Ascending aorta (tissue), 2 donors: Measurements from ENCODE around the gene NTF4. TPM values are rescaled to one million over a fixed set of nuclear protein-coding genes. Genes with fewer than 3 reads are reported as not detected.

Source experiments
- DNase-seq, 2 donors: peaks; one replicate each; pipeline ENCODE4 v3.0.0-alpha.2; 2019; ENCODE audit warnings: low spot score in 2 of 2
- H3K27ac ChIP-seq, 2 donors: fragments of 200-600 bp; sonication (generic); one replicate each; pipeline ENCODE4 v1.5.1; 2016 to 2017; ENCODE audit warnings: mild to moderate bottlenecking in 1 of 2
- H3K27me3 ChIP-seq: fragments of 200-600 bp; sonication (generic); one replicate; pipeline ENCODE4 v1.5.1; 2017
- H3K36me3 ChIP-seq, 2 donors: fragments of 200-600 bp; sonication (generic); one replicate each; pipeline ENCODE4 v1.5.1; 2016
- H3K4me1 ChIP-seq, 2 donors: fragments of 200-600 bp; sonication (generic); one replicate each; pipeline ENCODE4 v1.5.1; 2016 to 2017; ENCODE audit warnings: mild to moderate bottlenecking in 1 of 2
- H3K4me3 ChIP-seq, 2 donors: fragments of 200-600 bp; sonication (generic); one replicate each; pipeline ENCODE4 v1.5.1; 2016 to 2017; ENCODE audit warnings: mild to moderate bottlenecking in 1 of 2
- H3K9me3 ChIP-seq, 2 donors: fragments of 200-600 bp; sonication (generic); one replicate each; pipeline ENCODE4 v1.5.1; 2016
- intact Hi-C: fragments of 100-400 bp; cut with DNase I; formaldehyde crosslinking; loops from one replicate; pipeline ENCODE4 v1.15.1; 2023
- total RNA-seq: library from RNA; depleted of rRNA; stranded (reverse); fragments of >200 nt; gene quantifications from one replicate; pipeline ENCODE4 v1.1.0, GENCODE V29; 2016
- TF ChIP-seq, protein P1 (sequence below), 3 experiments: fragments of 200-600 bp in 2 of 3; fragments of 450-650 bp in 1 of 3; sonication (generic) in 2 of 3; IDR thresholded peaks; one replicate each; pipeline ENCODE4 v1.5.1; 2016 to 2019; ENCODE audit warnings: antibody characterized with exemption in 3 of 3, mild to moderate bottlenecking in 1 of 3, moderate library complexity in 1 of 3

NTF4 gene
- total RNA-seq, 1 donor from 2014 or later = not detected

DNA sequence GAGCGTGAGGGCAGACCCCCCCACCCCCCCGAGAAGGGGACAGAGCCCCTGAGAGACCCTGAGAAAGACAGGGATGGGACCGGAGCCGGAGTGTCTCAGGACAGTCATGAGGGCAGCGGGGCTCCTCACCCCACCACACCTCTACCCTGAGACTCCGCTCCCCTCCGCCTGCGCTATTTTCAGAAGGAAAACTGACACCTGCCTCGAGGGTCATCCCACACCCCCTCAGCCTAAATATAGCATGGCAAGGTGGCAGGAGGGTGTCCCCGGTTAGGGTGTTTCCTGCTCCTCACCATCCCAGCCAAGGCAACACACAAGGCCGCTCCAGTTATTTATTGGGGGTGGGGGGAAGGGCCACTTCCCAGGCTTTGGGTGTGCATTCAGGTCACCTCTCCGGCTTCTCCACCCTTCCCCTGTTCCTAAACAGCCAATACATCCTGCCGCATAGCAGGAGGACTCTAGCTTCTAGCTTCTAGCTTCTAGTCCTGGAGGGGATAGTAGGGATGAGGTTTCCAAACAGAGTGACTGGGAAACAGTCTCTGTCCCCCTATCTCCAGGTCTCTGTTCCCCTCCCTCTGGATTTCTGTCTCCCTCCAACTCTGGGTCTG lies 1.4 kb upstream of the NTF4 start:
- H3K36me3 ChIP-seq = no peaks in the 10 kb centered on the region
- H3K27me3 ChIP-seq = no peaks in the 10 kb centered on the region
- H3K9me3 ChIP-seq = no peaks in the 10 kb centered on the region
- H3K27ac ChIP-seq = no peak overlapping the region
- TF ChIP-seq, protein P1, sequence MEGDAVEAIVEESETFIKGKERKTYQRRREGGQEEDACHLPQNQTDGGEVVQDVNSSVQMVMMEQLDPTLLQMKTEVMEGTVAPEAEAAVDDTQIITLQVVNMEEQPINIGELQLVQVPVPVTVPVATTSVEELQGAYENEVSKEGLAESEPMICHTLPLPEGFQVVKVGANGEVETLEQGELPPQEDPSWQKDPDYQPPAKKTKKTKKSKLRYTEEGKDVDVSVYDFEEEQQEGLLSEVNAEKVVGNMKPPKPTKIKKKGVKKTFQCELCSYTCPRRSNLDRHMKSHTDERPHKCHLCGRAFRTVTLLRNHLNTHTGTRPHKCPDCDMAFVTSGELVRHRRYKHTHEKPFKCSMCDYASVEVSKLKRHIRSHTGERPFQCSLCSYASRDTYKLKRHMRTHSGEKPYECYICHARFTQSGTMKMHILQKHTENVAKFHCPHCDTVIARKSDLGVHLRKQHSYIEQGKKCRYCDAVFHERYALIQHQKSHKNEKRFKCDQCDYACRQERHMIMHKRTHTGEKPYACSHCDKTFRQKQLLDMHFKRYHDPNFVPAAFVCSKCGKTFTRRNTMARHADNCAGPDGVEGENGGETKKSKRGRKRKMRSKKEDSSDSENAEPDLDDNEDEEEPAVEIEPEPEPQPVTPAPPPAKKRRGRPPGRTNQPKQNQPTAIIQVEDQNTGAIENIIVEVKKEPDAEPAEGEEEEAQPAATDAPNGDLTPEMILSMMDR (IDR thresholded peaks at IDR 0.05) = no peak
- DNase-seq = no peak
- intact Hi-C loops = no loop called here
- no peak overlapping the region for H3K4me3 ChIP-seq
- peaks cover 0 to 3% of the 10 kb centered on the region in 2 donors for H3K4me1 ChIP-seq

DNA sequence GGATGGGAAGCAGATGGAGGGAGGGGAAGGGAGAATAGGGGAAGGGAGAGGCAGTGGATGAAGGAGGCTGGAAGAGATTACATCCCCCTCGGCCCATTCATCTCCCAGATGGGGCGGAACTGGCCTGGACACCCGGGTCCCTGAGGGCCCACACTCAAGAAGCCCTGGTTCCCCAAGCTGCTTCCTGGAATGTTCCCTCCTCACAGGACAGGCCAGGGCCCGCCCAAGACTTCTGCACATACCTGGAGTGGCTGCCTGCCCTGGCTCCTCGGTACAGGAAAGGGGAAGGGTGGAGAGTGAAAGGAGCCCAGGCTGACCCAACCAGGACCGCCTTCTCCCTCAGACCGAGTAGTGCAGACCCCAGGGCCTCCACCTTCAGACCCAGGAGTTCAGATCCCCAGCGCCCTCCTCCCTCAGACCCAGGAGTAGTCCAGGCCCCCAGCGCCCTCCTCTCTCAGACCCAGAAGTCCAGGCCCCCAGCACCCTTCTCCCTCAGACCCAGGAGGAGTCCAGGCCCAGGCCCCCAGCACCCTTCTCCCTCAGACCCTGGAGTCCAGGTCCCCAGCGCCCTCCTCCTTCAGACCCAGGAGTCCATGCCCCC lies 489 bp downstream of the NTF4 start:
- intact Hi-C loops = no loop called here
- no peak for DNase-seq
- Histone ChIP-seq H3K27ac (no peak overlapping the region), H3K27me3 (no peaks in the 10 kb centered on the region), H3K36me3 (no peaks in the 10 kb centered on the region), H3K4me3 (no peak overlapping the region), H3K9me3 (no peaks in the 10 kb centered on the region), H3K4me1 (peaks cover 0 to 3% of the 10 kb centered on the region in 2 donors)
- TF ChIP-seq, protein P1 (IDR thresholded peaks at IDR 0.05) = no peak

GRCh38 chr19:49061445-49061844 lies 3.2 kb downstream of the NTF4 start:
- no peaks in the 10 kb centered on the region for H3K36me3 ChIP-seq
- DNase-seq = no peak
- intact Hi-C loops = no loop called here

DNA sequence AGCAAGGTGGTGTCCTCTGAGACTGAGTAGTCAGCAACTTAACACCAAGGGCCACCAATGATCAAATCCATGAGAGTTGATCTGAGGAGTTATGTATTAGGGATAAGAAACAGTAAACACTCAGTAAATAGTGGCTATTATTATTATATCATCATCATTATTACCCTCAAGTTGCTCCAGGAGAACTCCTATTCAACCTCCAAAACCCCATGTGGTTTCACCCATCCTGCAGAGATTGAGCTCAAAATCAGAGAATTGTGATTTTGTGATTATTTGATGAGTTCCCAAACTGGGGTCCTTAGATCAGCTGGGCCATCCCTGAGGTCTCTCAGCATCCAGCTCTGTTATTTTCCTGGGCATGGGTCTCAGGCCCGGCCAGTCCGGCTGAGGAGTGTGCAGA lies 3.6 kb downstream of the NTF4 start:
- TF ChIP-seq, protein P1 (IDR thresholded peaks at IDR 0.05) = no peak
- intact Hi-C loops = no loop called here
- H3K27ac ChIP-seq = no peak overlapping the region
- H3K9me3 ChIP-seq = no peaks in the 10 kb centered on the region
- peaks cover 8 to 13% of the 10 kb centered on the region in 2 donors for H3K4me1 ChIP-seq
- no peaks in the 10 kb centered on the region for H3K36me3 ChIP-seq
- no peak overlapping the region for H3K4me3 ChIP-seq
- no peak for DNase-seq
- peaks cover 3% of the 10 kb centered on the region for H3K27me3 ChIP-seq

More at GRCh38 chr19:49061445-49061844, 3.2 kb downstream of the NTF4 start:
- TF ChIP-seq, protein P1 (IDR thresholded peaks at IDR 0.05) = no peak
- H3K4me3 ChIP-seq = no peak overlapping the region
- peaks cover 8 to 13% of the 10 kb centered on the region in 2 donors for H3K4me1 ChIP-seq
- no peaks in the 10 kb centered on the region for H3K9me3 ChIP-seq
- H3K27me3 ChIP-seq = peaks cover 3% of the 10 kb centered on the region
- H3K27ac ChIP-seq = no peak overlapping the region

GRCh38 chr19:49059053-49059452 lies 5.6 kb downstream of the NTF4 start:
- H3K4me1 ChIP-seq = peaks cover 8 to 10% of the 10 kb centered on the region in 2 donors
- intact Hi-C loops = no loop called here
- no peak overlapping the region for H3K4me3 ChIP-seq
- H3K27me3 ChIP-seq = peaks cover 3% of the 10 kb centered on the region
- H3K36me3 ChIP-seq = no peaks in the 10 kb centered on the region
- H3K27ac ChIP-seq = no peak overlapping the region
- no peaks in the 10 kb centered on the region for H3K9me3 ChIP-seq
- DNase-seq = no peak
- TF ChIP-seq, protein P1 (IDR thresholded peaks at IDR 0.05) = no peak
